GM12891 (cell line): ENCODE results near the gene CDH4.

Experiments used
- POLR2A ChIP-seq: IDR thresholded peaks from 2 replicates; pipeline ENCODE4 v1.6.1; 2011; ENCODE audit warnings: low read depth, low read length, control low read depth
- POLR2AphosphoS5 ChIP-seq: IDR thresholded peaks from 2 replicates; pipeline ENCODE4 v1.6.1; 2011; ENCODE audit warnings: low read depth, low read length, control low read depth
- POU2F2 ChIP-seq: IDR thresholded peaks from 2 replicates; pipeline ENCODE4 v1.6.1; 2011; ENCODE audit warnings: low read depth, mild to moderate bottlenecking, control low read depth, low read length, moderate library complexity
- TAF1 ChIP-seq: IDR thresholded peaks from 2 replicates; pipeline ENCODE4 v1.6.1; 2011; ENCODE audit warnings: low read depth, low read length, control low read depth

- TF ChIP-seq POLR2A (no peak), TAF1 (no peak), POLR2AphosphoS5 (no peak), POU2F2 (no peak)
Measured at GRCh38 chr20:61507778-61508177, 255.7 kb downstream of the CDH4 start.
